Caki2 (cell line): ENCODE data around the gene TMEM131L. TPM values are rescaled to one million over a fixed set of nuclear protein-coding genes. Genes with fewer than 3 reads are reported as not detected.

Experiments used
- DNase-seq: peaks from one replicate; pipeline ENCODE4 v3.0.0-alpha.2; 2015; ENCODE audit warnings: low read depth
- in situ Hi-C: cut with HindIII; loops from 2 replicates; pipeline ENCODE4 v1.10.0; 2016; ENCODE audit warnings: low sequenced_read_pairs, low pct_unique_long_range_greater_than_20kb, mixed read lengths
- total RNA-seq: library from RNA; depleted of rRNA; stranded (reverse); fragments of >200 nt; shearing (Covaris generic); gene quantifications from 2 replicates; pipeline ENCODE4 v1.2.3, GENCODE V29; 2014; ENCODE audit warnings: low replicate concordance

TMEM131L gene
- total RNA-seq, 1 experiment from 2014 or later = 6.0 TPM

GRCh38 chr4:153530284-153530999 lies 64.3 kb downstream of the TMEM131L start:
- DNase-seq = no peak
- in situ Hi-C loops = no loop called here

- no peak for DNase-seq
- in situ Hi-C loops = no loop called here
Observed at GRCh38 chr4:153531000-153531358, 64.8 kb downstream of the TMEM131L start.

- no peak for DNase-seq
- in situ Hi-C loops = no loop called here
Observed at GRCh38 chr4:153531976-153532626, 65.9 kb downstream of the TMEM131L start.

- no peak for DNase-seq
- in situ Hi-C loops = no loop called here
Observed at GRCh38 chr4:153532636-153533035, 66.5 kb downstream of the TMEM131L start.

GRCh38 chr4:153533387-153533786 lies 67.2 kb downstream of the TMEM131L start:
- in situ Hi-C loops = no loop called here
- DNase-seq = no peak

GRCh38 chr4:153534792-153535629 lies 68.9 kb downstream of the TMEM131L start:
- in situ Hi-C loops = no loop called here
- no peak for DNase-seq

- no peak for DNase-seq
- in situ Hi-C loops = no loop called here
Observed at GRCh38 chr4:153535772-153536513, 69.8 kb downstream of the TMEM131L start.

GRCh38 chr4:153537493-153537960 lies 71.4 kb downstream of the TMEM131L start:
- in situ Hi-C loops = no loop called here
- no peak for DNase-seq

GRCh38 chr4:153538487-153539357 lies 72.6 kb downstream of the TMEM131L start:
- DNase-seq = no peak
- in situ Hi-C loops = no loop called here

- in situ Hi-C loops = no loop called here
- no peak for DNase-seq
Observed at GRCh38 chr4:153539422-153539821, 73.3 kb downstream of the TMEM131L start.

- no peak for DNase-seq
- in situ Hi-C loops = no loop called here
Observed at GRCh38 chr4:153541456-153542096, 75.4 kb downstream of the TMEM131L start.

- no peak for DNase-seq
- in situ Hi-C loops = no loop called here
Observed at GRCh38 chr4:153542131-153542530, 76.0 kb downstream of the TMEM131L start.

GRCh38 chr4:153542834-153543233 lies 76.7 kb downstream of the TMEM131L start:
- in situ Hi-C loops = no loop called here

GRCh38 chr4:153543351-153543750 lies 77.2 kb downstream of the TMEM131L start:
- no peak for DNase-seq
- in situ Hi-C loops = no loop called here

More at GRCh38 chr4:153542834-153543233, 76.7 kb downstream of the TMEM131L start:
- DNase-seq = no peak

GRCh38 chr4:153545822-153546221 lies 79.7 kb downstream of the TMEM131L start:
- in situ Hi-C loops = no loop called here

GRCh38 chr4:153546280-153546679 lies 80.1 kb downstream of the TMEM131L start:
- no peak for DNase-seq
- in situ Hi-C loops = no loop called here

More at GRCh38 chr4:153545822-153546221, 79.7 kb downstream of the TMEM131L start:
- no peak for DNase-seq

- in situ Hi-C loops = no loop called here
- no peak for DNase-seq
Observed at GRCh38 chr4:153547520-153547919, 81.4 kb downstream of the TMEM131L start.
